ENCODE results near the gene RASL12. TPM values are rescaled to one million over a fixed set of nuclear protein-coding genes. Genes with fewer than 3 reads are reported as not detected.
"Not testable (repeated sequence)": the region's sequence is repeated elsewhere in the genome, so short reads cannot be mapped to it uniquely, and the experiment has no call there.

The RASL12 gene
- total and polyA plus RNA-seq, 7 donors, result 2.5 to 6.3 (median 3.0) TPM

DNA sequence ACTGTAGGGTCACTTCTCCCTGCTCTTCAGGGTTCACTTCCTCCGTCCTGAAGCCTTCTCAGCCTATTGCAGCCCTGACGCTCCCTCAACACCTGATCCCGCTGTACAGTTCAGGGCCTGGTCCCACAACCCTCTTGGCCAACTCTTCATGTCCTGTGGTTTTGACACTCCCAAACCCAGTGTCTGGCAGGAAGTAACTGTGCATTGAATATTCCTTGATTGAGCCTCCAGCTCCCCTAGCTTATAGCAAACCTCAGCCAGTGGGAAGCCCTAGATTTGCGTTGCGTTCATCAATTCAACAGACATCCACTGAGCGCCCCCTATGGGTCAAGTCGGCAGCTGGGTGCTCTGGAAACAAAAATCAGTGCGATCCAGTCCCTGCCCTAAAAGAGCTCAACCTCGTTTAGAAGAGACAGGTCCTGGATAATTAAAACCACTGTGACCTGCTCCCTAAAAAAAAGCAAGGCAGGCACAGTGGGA, 33.7 kb upstream of the RASL12 start:
- TF ChIP-seq, protein P1, sequence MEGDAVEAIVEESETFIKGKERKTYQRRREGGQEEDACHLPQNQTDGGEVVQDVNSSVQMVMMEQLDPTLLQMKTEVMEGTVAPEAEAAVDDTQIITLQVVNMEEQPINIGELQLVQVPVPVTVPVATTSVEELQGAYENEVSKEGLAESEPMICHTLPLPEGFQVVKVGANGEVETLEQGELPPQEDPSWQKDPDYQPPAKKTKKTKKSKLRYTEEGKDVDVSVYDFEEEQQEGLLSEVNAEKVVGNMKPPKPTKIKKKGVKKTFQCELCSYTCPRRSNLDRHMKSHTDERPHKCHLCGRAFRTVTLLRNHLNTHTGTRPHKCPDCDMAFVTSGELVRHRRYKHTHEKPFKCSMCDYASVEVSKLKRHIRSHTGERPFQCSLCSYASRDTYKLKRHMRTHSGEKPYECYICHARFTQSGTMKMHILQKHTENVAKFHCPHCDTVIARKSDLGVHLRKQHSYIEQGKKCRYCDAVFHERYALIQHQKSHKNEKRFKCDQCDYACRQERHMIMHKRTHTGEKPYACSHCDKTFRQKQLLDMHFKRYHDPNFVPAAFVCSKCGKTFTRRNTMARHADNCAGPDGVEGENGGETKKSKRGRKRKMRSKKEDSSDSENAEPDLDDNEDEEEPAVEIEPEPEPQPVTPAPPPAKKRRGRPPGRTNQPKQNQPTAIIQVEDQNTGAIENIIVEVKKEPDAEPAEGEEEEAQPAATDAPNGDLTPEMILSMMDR (IDR thresholded peaks at IDR 0.05), result peak; percentile 72
- Histone ChIP-seq H3K27ac (no peak overlapping the region), H3K9me3 (no peaks in the 10 kb centered on the region), H3K4me1 (peaks cover 4% of the 10 kb centered on the region), H3K36me3 (ENCODE audit: insufficient read depth in 1 of 2, low read depth in 1 of 2) (peaks cover 4 to 87% of the 10 kb centered on the region in 2 donors), H3K27me3 (ENCODE audit: insufficient read depth in 3 of 3, low read length in 2 of 3) (no peaks in the 10 kb centered on the region), H3K4me3 (no peak overlapping the region)
- ATAC-seq (peak; percentile 63 to 83 (median 68)), DNase-seq (peak; percentile 70 to 81)
- 36 to 45% (median 41%) methylated on average over 9 of the region's 9 CpGs for WGBS, 3 donors
- intact Hi-C loops (cut with DNase I), result loop anchor here in 1 of 2 donors (1.0 kb wide), 1 partner anchor 47 kb away; no protein-coding TSS in a partner anchor

GRCh38 chr15:65100442-65100841, 32.7 kb upstream of the RASL12 start:
- Histone ChIP-seq H3K27ac (no peak overlapping the region), H3K4me3 (no peak overlapping the region), H3K27me3 (ENCODE audit: insufficient read depth in 3 of 3, low read length in 2 of 3) (no peaks in the 10 kb centered on the region), H3K36me3 (ENCODE audit: insufficient read depth in 1 of 2, low read depth in 1 of 2) (peaks cover 4 to 77% of the 10 kb centered on the region in 2 donors), H3K9me3 (no peaks in the 10 kb centered on the region), H3K4me1 (peaks cover 9% of the 10 kb centered on the region)
- WGBS, 3 donors, result 76 to 84% (median 78%) methylated on average over 7 of the region's 7 CpGs
- DNase-seq, result no peak
- intact Hi-C loops (cut with DNase I), result no loop called here
- ATAC-seq, result no peak
- TF ChIP-seq, protein P1 (IDR thresholded peaks at IDR 0.05), result no peak

- ATAC-seq; H3K9me3 ChIP-seq; DNase-seq; intact Hi-C loops (cut with DNase I); H3K27me3 ChIP-seq (ENCODE audit: insufficient read depth in 3 of 3, low read length in 2 of 3); H3K4me1 ChIP-seq; H3K4me3 ChIP-seq; H3K27ac ChIP-seq: not testable (repeated sequence)
- WGBS, 3 donors, result 94 to 96% (median 94%) methylated on average over 10 of the region's 10 CpGs
- H3K36me3 ChIP-seq (ENCODE audit: insufficient read depth in 1 of 2, low read depth in 1 of 2), result peaks cover 4 to 71% of the 10 kb centered on the region in 2 donors
Measured at GRCh38 chr15:65099801-65100200, 32.0 kb upstream of the RASL12 start.

GRCh38 chr15:65099336-65099735, 31.5 kb upstream of the RASL12 start:
- ATAC-seq, result no peak
- no peaks in the 10 kb centered on the region for H3K9me3 ChIP-seq
- DNase-seq, result no peak
- intact Hi-C loops (cut with DNase I), result no loop called here
- H3K36me3 ChIP-seq (ENCODE audit: insufficient read depth in 1 of 2, low read depth in 1 of 2), result peaks cover 4 to 66% of the 10 kb centered on the region in 2 donors
- TF ChIP-seq, protein P1 (IDR thresholded peaks at IDR 0.05), result no peak
- peaks cover 9% of the 10 kb centered on the region for H3K4me1 ChIP-seq
- H3K4me3 ChIP-seq, result no peak overlapping the region
- no peak overlapping the region for H3K27ac ChIP-seq
- H3K27me3 ChIP-seq (ENCODE audit: insufficient read depth in 3 of 3, low read length in 2 of 3), result no peaks in the 10 kb centered on the region
- WGBS, 3 donors, result 88 to 97% (median 94%) methylated on average over 5 of the region's 5 CpGs

DNA sequence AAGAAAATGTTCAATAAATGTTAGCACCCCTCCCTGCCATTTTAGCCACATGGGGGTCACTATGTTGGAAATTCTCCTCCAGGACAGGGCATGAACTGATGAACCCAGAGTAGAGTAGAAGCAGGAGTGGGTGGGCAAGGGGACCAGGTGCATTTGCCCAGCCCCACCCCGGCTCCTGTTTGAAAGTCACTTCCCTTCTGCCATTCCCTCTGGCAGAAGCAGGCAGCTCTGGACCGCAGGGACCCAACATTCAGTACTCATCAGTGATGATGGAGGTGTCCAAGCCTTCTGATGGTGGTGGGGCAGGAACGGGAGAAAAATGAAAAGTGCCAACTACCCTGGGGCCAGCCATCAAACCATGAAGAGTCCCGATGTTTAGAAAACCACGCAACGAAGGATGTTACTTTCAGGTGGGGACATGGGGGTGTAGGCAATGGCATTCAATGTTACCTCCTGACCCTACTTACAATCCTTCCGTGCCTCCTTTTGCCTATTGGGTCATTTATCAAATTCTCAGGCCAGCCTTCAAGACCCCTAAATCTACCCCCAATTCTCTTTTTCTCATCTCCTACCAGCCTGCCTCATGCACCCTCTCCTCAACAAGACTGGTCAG, 30.0 kb upstream of the RASL12 start:
- intact Hi-C loops (cut with DNase I), result no loop called here

More for the DNA sequence above, 30.0 kb upstream of the RASL12 start:
- Histone ChIP-seq H3K27ac (no peak overlapping the region), H3K27me3 (ENCODE audit: insufficient read depth in 3 of 3, low read length in 2 of 3) (no peaks in the 10 kb centered on the region), H3K4me3 (no peak overlapping the region), H3K36me3 (ENCODE audit: insufficient read depth in 1 of 2, low read depth in 1 of 2) (peaks cover 4 to 57% of the 10 kb centered on the region in 2 donors), H3K9me3 (no peaks in the 10 kb centered on the region), H3K4me1 (peaks cover 9% of the 10 kb centered on the region)
- WGBS, 3 donors, result 90 to 92% (median 92%) methylated on average over 7 of the region's 7 CpGs
- TF ChIP-seq, protein P1 (IDR thresholded peaks at IDR 0.05), result no peak
- DNase-seq (no peak), ATAC-seq (no peak)

Data from psoas muscle (tissue), 8 donors.